ENCODE data around the gene TGM4.
A peak's percentile ranks its signal among the peaks of the same experiment; 100 is the strongest.
"Not testable (repeated sequence)": the region's sequence is repeated elsewhere in the genome, so short reads cannot be mapped to it uniquely, and the experiment has no call there.

Gene TGM4

DNA sequence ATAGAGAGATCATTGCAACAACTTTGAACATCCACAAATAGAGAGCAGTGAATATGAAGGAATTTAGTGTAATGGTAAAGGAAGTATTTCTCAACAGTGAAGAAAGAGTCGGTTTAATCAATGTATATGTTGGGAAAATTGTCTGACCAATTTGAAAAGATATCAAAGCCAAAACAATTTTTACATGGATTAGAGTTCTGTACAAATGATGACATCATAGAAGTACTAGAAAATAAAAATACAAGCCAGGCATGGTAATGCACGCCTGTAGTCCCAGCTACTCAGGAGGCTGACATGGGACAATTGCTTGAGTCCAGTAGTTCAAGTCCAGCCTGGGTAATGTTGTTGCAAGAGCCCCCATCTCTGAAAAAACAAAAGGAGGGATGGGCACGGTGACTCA lies 38.7 kb upstream of the TGM4 start:
- DNase-seq (ENCODE audit: low spot score): no peak
- TF ChIP-seq, protein P1, sequence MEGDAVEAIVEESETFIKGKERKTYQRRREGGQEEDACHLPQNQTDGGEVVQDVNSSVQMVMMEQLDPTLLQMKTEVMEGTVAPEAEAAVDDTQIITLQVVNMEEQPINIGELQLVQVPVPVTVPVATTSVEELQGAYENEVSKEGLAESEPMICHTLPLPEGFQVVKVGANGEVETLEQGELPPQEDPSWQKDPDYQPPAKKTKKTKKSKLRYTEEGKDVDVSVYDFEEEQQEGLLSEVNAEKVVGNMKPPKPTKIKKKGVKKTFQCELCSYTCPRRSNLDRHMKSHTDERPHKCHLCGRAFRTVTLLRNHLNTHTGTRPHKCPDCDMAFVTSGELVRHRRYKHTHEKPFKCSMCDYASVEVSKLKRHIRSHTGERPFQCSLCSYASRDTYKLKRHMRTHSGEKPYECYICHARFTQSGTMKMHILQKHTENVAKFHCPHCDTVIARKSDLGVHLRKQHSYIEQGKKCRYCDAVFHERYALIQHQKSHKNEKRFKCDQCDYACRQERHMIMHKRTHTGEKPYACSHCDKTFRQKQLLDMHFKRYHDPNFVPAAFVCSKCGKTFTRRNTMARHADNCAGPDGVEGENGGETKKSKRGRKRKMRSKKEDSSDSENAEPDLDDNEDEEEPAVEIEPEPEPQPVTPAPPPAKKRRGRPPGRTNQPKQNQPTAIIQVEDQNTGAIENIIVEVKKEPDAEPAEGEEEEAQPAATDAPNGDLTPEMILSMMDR (IDR thresholded peaks at IDR 0.05): no peak
- Histone ChIP-seq H3K4me3 (no peak overlapping the region), H3K27ac (no peak overlapping the region)

DNA sequence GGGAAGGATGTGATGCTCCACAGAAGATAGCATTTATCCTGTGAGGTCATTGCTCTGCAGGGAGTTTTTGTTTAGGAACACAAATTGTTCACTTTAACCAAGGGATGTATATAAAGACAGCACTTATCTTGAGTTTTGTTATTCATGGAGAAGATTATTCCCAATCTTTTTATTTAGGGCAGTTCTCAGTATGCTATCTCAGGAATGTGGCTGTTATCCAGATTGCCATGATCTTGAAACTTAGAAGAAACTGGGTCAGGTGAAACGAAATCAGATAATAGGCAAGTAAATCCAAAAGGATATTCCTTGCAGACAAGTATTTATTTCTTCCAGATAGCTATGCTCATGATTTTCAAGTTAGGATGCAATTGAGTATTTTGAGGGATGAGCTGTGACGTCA lies 32.0 kb upstream of the TGM4 start:
- TF ChIP-seq, protein P1 (IDR thresholded peaks at IDR 0.05): no peak
- no peak overlapping the region for H3K4me3 ChIP-seq
- DNase-seq (ENCODE audit: low spot score): no peak
- H3K27ac ChIP-seq: no peak overlapping the region

DNA sequence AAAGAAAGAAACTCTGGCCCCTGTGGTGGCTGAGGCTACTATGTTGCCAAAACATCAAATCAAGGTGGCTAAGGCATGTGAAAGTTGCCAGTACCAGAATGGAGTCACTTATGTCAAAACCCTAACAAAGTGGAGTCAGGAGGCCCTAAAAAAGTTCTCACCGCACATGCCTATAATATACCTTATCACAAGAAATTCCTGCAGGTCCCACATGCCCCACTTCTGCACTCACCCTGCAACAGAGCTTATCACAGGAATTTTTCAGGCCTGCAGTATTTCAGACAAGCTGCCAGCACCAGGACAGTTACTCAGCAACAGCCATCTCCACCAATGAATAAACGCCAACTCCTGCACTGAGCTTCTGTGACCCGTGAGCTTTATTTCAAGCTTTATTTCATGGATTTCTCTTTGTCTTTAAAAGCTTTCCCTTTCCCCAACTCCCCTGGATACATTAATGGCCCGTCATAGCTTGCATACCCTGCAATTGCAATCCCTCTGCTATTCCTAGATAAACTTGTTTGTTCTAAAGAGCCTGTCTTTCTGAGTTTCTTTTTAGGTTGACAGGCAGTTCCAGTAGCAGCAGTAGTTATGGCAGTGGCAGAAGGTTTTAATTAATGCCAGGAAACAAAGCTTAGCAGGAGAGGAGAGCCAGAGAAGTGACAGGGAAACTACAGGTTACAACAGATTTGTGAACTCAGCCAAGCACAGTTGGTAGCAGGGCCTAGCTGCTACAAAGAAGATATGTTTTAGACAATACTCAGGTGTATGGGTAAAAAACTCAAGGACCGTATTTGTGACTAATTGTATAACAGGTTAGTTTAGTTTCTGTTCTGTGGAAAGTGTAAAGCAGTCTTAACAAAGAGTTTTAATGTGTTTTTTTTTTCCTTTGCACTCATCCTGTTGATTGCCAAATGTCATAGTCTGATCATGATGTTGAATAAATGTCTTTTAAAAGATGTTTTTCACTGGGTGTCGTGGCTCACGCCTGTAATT lies 28.6 kb upstream of the TGM4 start:
- peak overlapping the region in 1 of 2 donors; percentile 58 for H3K27ac ChIP-seq
- DNase-seq (ENCODE audit: low spot score): no peak

DNA sequence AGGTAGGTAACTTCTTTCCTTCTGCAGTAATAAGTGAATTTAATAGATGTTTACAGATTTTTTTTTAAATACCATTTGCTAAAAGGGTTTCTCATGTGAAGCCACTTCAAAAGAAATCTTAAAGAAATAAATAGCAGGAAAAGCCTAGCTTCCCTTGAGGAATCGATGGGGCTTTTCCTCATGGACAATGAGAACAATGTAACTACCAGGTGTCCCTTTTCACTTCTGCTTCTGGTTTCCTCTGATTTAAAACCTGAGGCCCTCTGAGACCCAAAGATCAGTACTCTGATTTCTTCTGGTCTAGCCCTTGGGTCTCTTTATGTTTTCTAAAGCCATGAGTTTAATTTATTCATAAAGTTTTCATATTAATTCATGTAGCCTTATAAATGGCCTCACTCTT lies 25.8 kb upstream of the TGM4 start:
- TF ChIP-seq, protein P1 (IDR thresholded peaks at IDR 0.05): no peak
- Histone ChIP-seq H3K27ac (no peak overlapping the region), H3K4me3 (no peak overlapping the region)
- DNase-seq (ENCODE audit: low spot score): no peak

More for the DNA sequence above, 28.6 kb upstream of the TGM4 start:
- TF ChIP-seq, protein P1 (IDR thresholded peaks at IDR 0.05): no peak
- no peak overlapping the region for H3K4me3 ChIP-seq

DNA sequence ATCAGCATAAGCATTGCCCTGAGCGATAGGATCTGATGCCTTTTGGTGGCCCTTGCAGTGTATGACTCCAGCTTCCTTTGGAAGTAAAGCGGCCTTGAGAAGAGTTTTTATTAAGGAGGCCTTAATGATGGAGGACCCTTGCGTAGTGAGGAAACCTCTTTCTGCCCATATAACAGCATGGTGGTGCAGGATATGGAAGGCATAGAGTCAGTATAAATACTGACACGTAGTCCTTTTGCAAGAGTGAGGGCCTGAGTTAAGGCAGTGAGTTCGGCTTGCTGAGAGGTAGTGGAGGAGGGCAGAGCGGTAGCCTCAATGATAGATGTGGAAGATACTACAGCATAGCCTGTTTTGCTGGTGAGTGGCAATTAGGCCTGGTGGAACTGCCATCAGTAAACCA lies 17.7 kb upstream of the TGM4 start:
- H3K27ac ChIP-seq; H3K4me3 ChIP-seq; DNase-seq (ENCODE audit: low spot score): not testable (repeated sequence)

DNA sequence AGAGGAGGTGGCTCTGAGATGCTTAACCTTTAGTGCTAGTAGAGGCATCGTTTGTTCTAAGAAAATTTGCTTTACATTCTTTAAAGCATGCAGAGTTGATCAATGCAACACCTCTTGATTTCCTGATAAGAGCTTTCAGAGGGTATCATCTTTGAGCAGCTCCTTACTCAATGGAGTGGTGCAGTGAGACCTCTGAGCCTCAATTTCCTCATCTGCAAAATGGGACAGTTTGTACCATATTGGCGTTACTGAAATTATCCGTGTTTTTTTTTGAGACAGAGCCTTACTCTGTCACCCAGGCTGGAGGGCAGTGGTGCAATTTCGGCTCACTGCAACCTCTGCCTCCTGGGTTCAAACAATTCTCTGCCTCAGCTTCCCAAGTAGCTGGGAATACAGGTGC lies 14.3 kb upstream of the TGM4 start:
- TF ChIP-seq, protein P1 (IDR thresholded peaks at IDR 0.05): no peak
- no peak overlapping the region for H3K4me3 ChIP-seq
- no peak overlapping the region for H3K27ac ChIP-seq
- no peak for DNase-seq (ENCODE audit: low spot score)

DNA sequence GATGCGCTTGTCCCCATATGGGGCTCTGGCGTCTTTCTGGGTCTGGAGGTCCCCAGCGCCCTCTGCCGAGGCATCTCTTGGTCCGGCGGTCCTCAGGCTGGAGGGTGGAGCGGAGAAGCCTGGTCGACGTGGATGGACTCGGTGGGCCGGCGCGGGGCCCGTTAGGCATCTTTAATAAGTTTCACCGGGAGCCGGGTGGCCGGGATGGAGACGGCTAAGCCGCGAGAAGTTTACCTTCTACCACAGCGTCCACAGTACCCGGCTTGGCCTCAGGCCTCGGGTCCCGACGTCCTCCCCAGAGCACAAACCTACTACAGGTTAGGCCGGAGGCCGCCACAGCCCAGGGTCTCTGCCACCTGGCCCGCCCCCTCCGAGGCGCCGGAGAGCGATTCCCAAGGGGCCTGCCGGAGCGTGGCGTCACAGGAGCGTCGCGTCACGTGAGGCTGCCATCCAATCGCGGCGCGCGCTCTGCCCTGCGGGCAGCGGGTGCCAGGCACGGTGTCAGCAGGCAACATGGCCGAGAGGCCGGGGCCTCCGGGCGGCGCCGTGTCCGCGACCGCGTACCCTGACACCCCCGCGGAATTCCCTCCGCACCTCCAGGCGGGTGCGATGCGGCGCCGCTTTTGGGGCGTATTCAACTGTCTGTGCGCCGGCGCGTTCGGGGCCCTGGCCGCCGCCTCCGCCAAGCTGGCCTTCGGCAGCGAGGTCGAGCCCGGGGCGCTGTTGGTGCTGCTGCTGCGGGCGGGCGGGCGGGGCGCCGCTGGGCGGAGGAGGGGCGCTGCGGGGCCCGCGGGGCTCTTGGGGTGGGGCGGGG lies 12.8 kb upstream of the TGM4 start, which contains the start of gene TMEM42:
TMEM42 (plus strand) TSS at position 501 of the 814 bp plus-strand sequence; CDS start at position 514, 13 bp downstream.
- TF ChIP-seq, protein P1 (IDR thresholded peaks at IDR 0.05): no peak
- Histone ChIP-seq H3K4me3 (peak within 1 kb of the TSS; percentile 81), H3K27ac (peak within 1 kb of the TSS; percentile 89 to 92)
- DNase-seq (ENCODE audit: low spot score): peak; percentile 92

All from coronary artery (tissue), 2 donors.